Activated CD8-positive, alpha-beta memory T cell treated with anti-CD3 and anti-CD28 coated beads, Interleukin-2, amount 10 ng/mL, durations not matched to agents 7 days and 5 days (primary cell): ENCODE measurements around the gene ZNF541. TPM values are rescaled to one million over a fixed set of nuclear protein-coding genes. Genes with fewer than 3 reads are reported as not detected.

ENCODE experiments used
- ATAC-seq: fragments of 150-1000 bp; cut with Tn5 transposase; one replicate; pipeline ENCODE4 v1.10.0; 2021; ENCODE audit warnings: moderate library complexity
- CTCF ChIA-PET: fragments of 350-600 bp; sonication (Branson Sonifier 250); formaldehyde crosslinking; loops from one replicate; lab custom pipeline; 2021; ENCODE audit warnings: antibody characterized with exemption; lab: Charles Lee
- DNase-seq: peaks from one replicate; pipeline ENCODE4 v3.0.0-alpha.2; 2020
- H3K27ac Mint-ChIP-seq: one replicate; pipeline ENCODE4 v1.8.0; 2021; ENCODE audit warnings: mild to moderate bottlenecking, mixed read lengths
- H3K27me3 Mint-ChIP-seq: one replicate; pipeline ENCODE4 v1.8.0; 2021; ENCODE audit warnings: mixed read lengths
- H3K36me3 Mint-ChIP-seq: one replicate; pipeline ENCODE4 v1.8.0; 2021; ENCODE audit warnings: mild to moderate bottlenecking, mixed read lengths
- H3K4me1 Mint-ChIP-seq: one replicate; pipeline ENCODE4 v1.8.0; 2021; ENCODE audit warnings: mixed read lengths
- H3K4me3 Mint-ChIP-seq: one replicate; pipeline ENCODE4 v1.8.0; 2021; ENCODE audit warnings: mild to moderate bottlenecking, moderate library complexity, mixed read lengths
- H3K9me3 Mint-ChIP-seq: one replicate; pipeline ENCODE4 v1.8.0; 2022; ENCODE audit warnings: low read depth, mixed read lengths
- total RNA-seq, 2 experiments: library from RNA; stranded (reverse); gene quantifications; one replicate each; pipeline ENCODE4 v1.2.3, GENCODE V29; 2021

The ZNF541 gene
- total RNA-seq, 2 experiments from 2014 or later = 0.32 to 0.40 TPM

DNA sequence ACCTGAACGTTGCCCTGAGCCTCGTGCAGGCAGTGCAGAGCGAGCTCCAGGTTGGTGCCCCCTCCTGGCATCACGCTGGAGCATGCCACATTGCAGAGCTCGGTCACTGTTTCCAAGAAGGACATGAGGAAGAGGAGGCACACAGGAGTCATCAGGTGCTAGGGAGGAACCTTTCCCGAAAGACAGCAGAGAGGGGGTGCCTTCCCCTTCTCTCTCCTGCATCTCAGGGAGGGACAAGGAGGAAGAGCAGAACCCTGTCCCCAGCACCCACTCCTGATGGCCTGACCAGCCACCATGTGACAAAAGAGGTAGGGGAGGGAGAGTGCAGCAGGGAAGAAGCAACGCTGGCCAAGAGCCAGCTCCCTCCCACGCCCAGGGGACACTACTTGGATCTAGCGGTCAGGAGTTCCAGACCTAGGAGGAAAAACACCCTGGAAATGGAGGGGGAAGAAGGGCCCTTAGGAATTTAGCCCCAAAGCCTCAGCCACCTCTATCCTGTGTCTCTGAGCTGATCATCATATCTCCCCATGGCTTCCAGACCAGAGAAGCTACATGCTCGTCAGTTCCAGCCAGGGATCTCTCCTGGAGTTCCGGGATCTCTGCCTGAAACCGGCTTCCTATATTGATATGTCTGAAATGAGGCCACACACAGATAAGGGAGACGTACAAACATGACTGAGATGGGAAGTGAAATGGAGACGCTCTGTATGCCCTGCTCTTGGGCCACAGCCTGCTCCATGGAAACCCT, 41.1 kb downstream of the ZNF541 start:
- CTCF ChIA-PET = interaction anchor here (0.7 to 1.3 kb wide), 3 partner anchors 16 to 168 kb away, joined by 3 to 4 read pairs (median 3); no protein-coding TSS in a partner anchor
- DNase-seq = no peak
- Mint-ChIP-seq H3K9me3 (no peaks in the 10 kb centered on the region), H3K27me3 (peaks cover 9% of the 10 kb centered on the region), H3K4me1 (no peaks in the 10 kb centered on the region), H3K36me3 (no peaks in the 10 kb centered on the region), H3K4me3 (no peak overlapping the region), H3K27ac (no peak overlapping the region)
- ATAC-seq = no peak

GRCh38 chr19:47529018-47529742, 43.8 kb downstream of the ZNF541 start:
- Mint-ChIP-seq H3K36me3 (no peaks in the 10 kb centered on the region), H3K27me3 (peaks cover 12% of the 10 kb centered on the region), H3K27ac (no peak overlapping the region), H3K4me1 (no peaks in the 10 kb centered on the region), H3K9me3 (no peaks in the 10 kb centered on the region), H3K4me3 (no peak overlapping the region)
- ATAC-seq (no peak), DNase-seq (no peak)
- CTCF ChIA-PET = interaction anchor here (0.7 to 1.4 kb wide), 3 partner anchors 12 to 21 kb away, joined by 3 to 4 read pairs (median 3); no protein-coding TSS in a partner anchor

- Mint-ChIP-seq H3K36me3 (no peaks in the 10 kb centered on the region), H3K9me3 (no peaks in the 10 kb centered on the region), H3K4me3 (no peak overlapping the region), H3K4me1 (peaks cover 10% of the 10 kb centered on the region), H3K27ac (no peak overlapping the region), H3K27me3 (peaks cover 25% of the 10 kb centered on the region)
- ATAC-seq (no peak), DNase-seq (no peak)
- CTCF ChIA-PET = no interaction called here
Measured at GRCh38 chr19:47526798-47527197, 46.1 kb downstream of the ZNF541 start.

GRCh38 chr19:47523473-47523872, 49.5 kb downstream of the ZNF541 start:
- peaks cover 31% of the 10 kb centered on the region for H3K27me3 Mint-ChIP-seq
- H3K27ac Mint-ChIP-seq = no peak overlapping the region
- CTCF ChIA-PET = interaction anchor here (0.7 to 3.0 kb wide), 7 partner anchors 8 to 177 kb away, joined by 3 to 10 read pairs (median 5); partner anchors contain the start of genes KPTN and NAPA
- no peak for ATAC-seq
- no peaks in the 10 kb centered on the region for H3K36me3 Mint-ChIP-seq
- DNase-seq = no peak
- no peaks in the 10 kb centered on the region for H3K9me3 Mint-ChIP-seq
- H3K4me3 Mint-ChIP-seq = no peak overlapping the region
- peaks cover 33% of the 10 kb centered on the region for H3K4me1 Mint-ChIP-seq

Other genes with a start within 250 kb of the ZNF541 start
- gene C5AR2, start 241.0 kb downstream of the ZNF541 start, total RNA-seq = under 1 TPM; 0.07 to 0.29 TPM
- 10 to 100 TPM; 11.7 to 14.3 TPM for gene DHX34, start 223.8 kb downstream of the ZNF541 start, total RNA-seq
- not detected for gene MEIS3, start 153.6 kb downstream of the ZNF541 start, total RNA-seq
- gene SLC8A2, start 101.3 kb downstream of the ZNF541 start, total RNA-seq = under 1 TPM; 0.14 to 0.32 TPM
- gene KPTN, start 88.9 kb downstream of the ZNF541 start, total RNA-seq = 10 to 100 TPM; 11.0 to 13.3 TPM
- gene NAPA, start 58.1 kb downstream of the ZNF541 start, total RNA-seq = 100 to 1,000 TPM; 102 to 124 TPM
- 10 to 100 TPM; 16.6 to 20.7 TPM for gene BICRA, start 36.0 kb upstream of the ZNF541 start, total RNA-seq
- gene EHD2, start 140.3 kb upstream of the ZNF541 start, total RNA-seq = under 1 TPM in 1 of 2 experiments, not detected in 1; 0.07 TPM
- 100 to 1,000 TPM; 225 to 227 TPM for gene NOP53, start 172.4 kb upstream of the ZNF541 start, total RNA-seq
- 100 to 1,000 TPM in 1 of 2 experiments, 10 to 100 TPM in 1; 94.2 to 133 TPM for gene SELENOW, start 205.6 kb upstream of the ZNF541 start, total RNA-seq
- gene TPRX1, start 231.4 kb upstream of the ZNF541 start, total RNA-seq = not detected
- gene CRX, start 248.8 kb upstream of the ZNF541 start, total RNA-seq = not detected